HG02571 (cell line): ENCODE data around the gene MORN1.
A peak's percentile ranks its signal among the peaks of the same experiment; 100 is the strongest.
"Not testable (repeated sequence)": the region's sequence is repeated elsewhere in the genome, so short reads cannot be mapped to it uniquely, and the experiment has no call there.

Experiments
- ATAC-seq: cut with Tn5 transposase; IDR thresholded peaks from one replicate; pipeline ENCODE4 v1.9.1; 2021; ENCODE audit warnings: mild to moderate bottlenecking, moderate library complexity; ENCODE audit not compliant: unreplicated experiment

Gene MORN1

DNA sequence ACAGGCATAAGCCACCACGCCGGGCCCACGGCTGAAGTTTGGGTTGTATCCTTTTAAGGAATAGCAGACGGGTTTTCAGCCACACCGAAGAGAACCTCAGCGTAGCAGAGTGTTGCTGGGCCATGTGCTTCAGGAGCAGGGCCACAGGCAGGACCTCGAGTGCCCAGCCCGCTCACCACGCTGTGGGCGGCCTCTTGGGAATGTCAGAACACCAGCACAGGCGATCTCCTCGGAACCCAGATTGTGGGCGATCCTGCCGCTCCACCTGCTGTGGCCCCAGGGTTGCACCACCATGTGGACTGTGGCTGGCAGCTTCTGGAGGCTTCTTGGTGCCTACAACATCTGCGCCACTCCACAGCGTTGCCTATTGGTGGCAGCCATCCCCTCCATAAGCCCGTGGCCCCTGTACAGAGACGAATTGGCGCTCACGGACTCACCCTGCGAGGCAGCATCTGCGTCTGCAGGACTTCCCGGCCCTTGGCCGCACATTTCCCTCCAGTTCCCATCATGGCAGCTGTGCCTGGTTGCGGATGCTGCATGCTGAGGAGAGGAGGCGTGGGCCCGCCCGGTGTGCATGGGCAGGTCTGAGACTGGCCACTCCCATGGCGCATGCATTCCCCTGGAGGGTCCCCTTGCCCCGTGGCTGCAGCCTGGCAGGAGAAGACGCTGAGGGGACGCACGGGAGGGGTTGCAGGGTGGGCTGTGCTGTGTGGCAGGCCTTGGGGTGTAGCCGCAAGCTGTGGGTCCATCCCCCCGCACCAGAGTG lies 93.9 kb downstream of the MORN1 start:
- ATAC-seq: no peak

DNA sequence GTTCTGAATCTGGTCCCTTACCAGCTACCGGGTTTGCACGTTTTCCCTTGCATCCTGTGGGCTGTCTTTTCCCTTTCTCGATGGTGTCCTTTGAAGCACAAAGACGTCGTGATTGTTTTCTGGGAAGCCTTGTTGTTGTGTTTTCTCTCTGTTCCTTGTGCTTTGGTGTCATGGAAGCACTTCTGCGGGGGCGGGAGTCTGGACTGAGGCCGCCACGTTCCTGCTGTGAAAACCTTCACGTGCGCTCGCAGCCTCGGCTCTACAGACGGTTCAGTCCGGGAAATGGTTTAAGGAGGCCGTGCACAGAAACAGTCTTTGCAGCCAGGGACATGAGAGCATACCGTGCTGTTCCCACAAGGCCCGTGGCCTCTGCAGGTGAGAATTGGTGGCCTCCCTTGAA lies 94.7 kb downstream of the MORN1 start:
- ATAC-seq: no peak

DNA sequence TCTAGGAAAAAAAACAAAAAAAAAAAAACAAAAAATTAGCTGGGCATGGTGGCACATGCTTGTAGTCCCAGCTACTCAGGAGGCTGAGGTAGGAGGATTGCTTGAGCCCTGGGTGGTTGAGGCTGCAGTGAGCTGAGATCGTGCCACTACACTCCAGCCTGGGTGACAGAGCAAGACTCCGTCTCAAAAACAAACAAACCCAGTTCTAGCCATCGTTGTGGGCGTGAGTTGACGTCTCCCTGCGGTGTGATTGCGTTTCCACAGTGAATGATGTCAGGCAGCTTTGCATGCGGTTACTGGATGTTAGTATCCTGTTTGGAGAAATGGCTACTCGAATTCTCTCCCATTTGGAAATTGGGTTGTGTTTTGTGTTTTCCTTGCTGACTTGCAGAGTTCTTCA lies 95.1 kb downstream of the MORN1 start:
- not testable (repeated sequence) for ATAC-seq

DNA sequence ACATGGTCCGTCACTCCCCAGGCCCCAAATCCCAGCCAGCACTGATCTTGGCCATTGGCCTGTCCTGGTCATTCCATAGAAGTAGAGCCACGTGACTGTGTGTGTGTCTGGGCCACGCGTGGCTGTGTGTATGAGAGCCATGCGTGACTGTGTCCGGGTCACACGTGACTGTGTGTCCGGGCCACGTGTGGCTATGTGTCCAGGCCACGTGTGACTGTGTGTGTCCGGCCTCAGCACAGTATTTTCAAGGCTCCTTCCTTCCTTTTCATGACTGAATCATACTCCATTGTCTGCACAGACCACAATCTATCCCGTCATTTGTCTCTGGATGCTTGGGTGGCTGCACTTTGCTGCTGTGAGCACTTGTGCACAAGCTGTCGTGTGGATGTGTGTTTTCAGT lies 95.8 kb downstream of the MORN1 start:
- ATAC-seq: no peak

DNA sequence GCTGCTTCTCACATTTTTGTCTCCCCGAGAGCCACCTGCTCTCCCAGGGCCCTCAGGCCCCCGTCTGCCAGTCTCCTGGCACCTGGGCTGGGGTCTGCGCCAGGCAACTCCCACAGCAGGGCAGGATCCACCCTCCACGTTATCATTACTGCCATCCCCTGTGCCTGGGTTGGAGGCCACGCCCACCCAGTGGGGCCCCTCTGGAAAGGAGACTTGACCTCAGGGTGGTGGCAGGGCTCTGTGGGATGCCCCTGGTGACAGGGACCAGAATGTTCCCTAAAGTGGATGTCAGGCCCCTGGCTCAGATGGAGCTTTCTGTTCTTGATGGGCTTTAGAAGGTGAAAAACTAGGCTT lies 96.7 kb downstream of the MORN1 start:
- ATAC-seq: no peak

DNA sequence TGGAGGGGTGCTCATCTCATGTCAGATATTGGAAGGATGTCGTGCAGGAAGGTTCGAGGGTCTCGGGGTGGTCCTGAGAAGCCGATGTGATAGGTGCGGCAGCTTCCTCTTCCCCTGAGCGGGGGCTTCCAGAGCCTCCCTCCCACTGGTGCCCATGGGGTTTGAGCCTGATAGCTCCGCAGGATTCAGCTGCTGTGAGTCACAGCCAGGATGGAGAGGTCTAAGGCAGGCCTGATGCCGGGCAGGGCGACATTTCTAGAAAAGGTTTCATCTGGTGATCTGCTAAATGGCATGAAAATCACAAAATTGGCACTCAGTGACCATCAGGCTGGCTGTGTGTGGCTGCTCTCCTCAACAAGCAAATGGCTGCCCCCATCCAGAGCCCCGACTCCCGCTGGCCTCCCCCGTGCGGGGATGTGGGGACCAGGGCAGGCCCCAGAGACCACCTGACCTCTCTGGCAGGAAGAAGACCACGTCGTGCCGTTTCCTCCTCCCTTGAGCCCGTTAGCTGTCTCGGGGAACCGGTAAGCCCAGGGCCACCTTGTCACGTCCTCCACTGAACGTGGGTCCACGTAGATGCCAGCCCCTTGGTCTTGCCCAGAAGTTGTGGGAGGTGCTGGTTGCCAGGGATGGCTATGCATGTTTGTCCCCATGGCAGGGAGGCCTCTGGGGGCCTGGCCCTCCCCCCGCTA lies 97.2 kb downstream of the MORN1 start:
- no peak for ATAC-seq

DNA sequence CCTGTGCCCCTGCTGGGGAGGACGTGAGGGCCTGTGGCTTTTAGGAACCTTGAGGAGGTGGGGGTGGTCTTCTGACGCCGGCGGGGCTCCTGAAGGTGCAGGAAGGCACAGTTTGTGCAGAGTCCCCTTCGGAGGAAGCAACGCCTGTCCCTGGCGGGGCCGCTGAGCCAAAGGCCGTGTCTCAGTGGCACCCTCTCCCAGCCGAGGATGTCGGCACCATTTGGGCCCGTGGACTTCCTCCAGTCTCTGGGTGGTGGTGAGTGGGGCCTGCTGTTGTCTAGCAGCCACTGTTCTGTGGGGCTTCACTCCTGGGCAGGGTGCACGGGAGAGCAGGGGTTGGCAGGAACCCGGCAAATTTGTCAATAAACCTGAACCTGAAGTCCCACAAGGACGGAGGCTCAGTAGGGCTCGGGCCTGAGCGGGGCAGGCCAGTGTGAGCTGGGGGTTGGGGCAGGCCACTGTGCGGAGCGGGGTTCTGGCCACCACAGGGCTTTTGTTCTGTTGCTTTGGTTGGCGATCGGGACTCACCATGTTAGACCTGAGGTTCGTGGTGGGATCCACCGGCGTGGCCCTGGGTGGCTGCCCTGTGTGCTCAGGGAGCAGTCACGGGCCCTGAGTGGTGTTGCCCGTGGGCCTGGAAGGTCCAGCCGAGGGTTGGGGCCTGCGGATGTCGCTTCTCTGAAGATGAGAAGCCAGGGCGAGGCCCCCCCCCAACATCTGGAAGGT lies 98.5 kb downstream of the MORN1 start:
- ATAC-seq: no peak

DNA sequence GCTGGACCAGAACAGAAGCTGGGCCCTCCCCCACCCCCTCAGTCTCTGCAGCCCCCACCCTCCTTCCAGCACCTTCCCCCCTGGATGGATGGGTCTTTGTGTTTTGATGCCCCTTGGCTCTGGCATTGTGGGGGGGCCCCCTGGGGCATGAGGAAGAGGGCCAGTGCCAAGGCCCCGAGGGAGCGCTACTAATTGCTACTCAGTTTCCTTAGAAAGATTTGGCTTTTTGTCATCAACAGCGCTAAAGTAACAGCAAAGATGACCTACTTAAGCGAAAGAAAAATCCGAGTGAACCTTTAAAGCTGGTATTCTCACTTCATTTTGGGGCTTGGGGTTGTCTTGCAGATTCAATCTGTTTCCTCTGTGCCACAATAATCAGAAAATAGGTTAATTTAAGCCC lies 99.8 kb downstream of the MORN1 start:
- ATAC-seq: no peak

DNA sequence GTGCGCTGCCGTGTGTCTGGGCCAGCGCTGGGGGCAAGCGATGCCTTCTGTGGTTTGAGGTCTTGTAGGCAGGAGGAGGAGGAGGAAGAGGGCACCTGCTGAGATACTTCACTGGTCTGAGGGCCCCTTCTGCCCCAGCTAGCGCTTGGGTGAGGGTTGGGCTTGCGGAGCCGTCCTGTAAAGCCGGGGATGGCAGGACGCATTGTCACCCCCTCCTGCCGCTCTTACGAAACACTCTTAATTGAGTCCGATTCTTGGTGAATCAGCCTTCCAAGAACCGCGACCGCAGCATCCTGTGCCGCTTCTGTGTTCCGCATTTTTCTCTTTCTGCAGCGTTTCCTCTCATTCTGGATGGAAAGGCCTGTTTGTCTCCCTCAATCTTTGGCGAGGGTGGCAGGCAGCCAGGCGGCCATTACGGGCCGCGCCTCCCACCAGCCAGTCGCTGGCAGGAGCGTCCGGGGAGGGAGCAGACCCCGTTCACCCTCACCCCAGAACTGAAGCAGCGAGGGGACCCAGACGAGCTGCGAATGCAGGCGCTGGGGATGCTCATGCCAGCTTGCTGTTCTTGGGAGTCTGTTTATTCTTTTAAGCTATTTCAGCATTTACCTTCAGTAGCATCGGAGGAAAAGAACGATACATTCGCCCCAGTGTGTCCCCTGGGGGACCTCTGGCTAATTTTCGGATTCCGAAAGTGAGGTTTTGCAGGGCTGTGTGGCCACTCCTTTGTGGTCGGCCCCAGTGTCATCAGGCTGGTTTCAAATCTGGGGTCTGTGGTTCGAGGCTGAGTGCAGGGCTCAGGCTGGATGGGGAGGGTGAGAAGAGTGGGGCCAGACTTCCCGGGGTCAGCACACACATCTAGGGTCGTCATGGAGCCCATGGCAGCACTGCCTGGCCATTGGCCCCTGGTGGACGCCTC lies 100.5 kb downstream of the MORN1 start:
- ATAC-seq: peak; percentile 47

DNA sequence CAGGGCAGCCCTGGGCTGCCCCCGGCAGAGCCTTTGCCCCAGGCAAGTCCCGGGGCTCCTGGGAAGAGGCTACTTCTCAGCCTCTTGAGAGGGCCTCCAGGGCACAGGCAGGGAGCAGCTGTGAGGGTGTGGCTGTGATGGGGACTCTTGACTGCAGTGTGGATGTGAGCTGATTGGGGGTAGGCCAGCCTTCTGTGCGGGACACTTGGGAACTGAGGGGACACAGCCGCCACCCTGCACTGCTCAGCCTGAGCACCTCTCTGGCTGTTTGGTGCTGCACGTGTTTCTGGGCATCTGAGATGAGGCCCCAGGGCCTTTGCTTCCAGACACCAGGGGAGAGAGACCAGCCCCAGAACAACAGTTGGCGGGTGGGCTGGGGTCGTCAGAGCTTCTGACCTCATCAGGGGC lies 101.2 kb downstream of the MORN1 start:
- ATAC-seq: peak; percentile 26

DNA sequence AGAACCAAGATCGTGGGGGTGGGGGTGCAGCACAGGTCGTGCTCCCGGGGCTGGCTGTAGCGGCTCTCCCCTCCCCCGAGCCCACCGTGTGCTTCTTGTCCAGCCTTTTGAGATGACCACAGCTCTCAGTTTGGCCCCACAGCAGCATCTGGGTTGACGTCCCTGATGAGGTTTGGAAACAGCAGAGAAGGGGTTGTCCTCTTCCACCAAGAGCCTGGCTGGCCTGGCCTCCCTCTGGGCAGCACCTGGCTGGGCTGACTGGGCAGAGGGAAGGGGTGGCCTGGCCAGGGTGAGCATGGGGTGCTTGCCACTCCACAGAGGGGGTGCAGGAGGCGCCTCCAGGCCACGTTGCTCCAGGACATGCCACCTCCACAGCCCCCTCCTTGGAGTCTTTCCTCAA lies 101.7 kb downstream of the MORN1 start:
- ATAC-seq: no peak

DNA sequence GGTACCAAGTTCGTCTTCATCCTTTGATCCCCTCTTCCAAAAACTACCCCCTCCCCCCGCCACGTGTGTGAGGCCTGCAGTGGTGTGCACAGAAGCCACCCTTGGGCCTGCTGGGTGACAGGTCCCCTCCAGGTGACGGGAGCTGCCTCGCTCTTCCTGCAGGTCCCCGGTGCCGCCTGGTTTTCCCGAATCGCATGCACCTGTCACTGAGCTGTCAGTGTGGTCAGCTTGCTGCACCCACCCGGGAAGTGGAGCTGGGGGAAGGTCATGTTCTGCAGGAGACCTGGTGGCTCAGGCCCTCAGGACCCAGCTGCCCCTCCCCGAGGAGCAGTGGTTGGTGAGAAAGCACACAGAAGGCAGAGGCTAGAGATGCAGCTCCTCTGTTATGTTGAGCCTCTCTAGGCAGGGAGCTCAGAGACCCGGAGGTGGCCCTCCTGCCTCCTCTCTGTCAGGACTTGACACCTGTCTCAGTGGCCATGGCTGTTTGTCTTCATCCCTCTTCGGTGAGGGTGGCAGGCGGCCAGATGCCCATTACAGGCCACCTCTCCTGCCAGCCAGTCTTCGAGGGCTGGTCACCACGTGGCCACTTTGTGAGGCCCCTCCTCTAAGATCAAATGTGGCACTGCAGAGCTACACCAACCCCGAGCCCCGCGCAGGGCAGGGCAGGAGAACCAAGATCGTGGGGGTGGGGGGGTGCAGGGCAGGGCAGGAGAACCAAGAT lies 102.4 kb downstream of the MORN1 start:
- ATAC-seq: no peak

DNA sequence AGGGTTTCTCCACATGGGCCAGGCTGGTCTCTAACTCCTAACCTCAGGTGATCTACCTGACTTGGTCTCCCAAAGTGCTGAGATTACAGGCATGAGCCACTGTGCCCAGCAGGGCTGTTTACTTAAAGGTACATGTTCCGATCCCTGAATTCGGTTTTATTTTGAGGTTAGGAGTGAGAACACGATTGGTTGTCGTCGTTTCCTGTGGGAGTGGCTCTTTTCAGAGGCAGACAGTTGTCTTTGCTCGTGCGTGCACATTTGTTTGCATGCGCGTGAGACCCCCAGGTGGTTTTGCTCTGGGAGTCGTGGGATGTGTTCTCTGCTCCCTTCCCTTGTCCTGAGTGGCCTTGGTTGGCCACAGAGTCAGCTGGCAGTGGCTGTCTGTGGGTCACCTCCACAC lies 103.0 kb downstream of the MORN1 start:
- ATAC-seq: no peak

DNA sequence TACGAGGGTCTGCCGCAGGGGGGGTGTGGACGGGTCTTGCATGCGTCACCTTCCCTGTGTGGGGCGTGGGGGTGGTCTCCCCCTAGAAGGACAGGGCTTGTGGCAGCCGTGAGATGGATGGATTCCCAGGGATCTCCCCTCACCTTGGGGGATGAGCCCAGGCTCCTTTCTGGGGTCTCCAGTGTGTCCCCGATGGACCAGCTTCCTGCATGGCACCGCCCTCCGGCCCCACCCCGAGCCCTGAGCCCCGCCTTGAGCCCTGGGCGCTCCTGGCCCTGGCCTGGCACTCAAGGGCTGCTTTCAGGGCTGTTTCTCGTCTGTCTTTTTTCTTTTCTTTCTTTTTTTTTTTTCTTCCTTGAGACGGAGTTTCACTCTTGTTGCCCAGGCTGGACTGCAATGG lies 103.7 kb downstream of the MORN1 start:
- ATAC-seq: no peak

DNA sequence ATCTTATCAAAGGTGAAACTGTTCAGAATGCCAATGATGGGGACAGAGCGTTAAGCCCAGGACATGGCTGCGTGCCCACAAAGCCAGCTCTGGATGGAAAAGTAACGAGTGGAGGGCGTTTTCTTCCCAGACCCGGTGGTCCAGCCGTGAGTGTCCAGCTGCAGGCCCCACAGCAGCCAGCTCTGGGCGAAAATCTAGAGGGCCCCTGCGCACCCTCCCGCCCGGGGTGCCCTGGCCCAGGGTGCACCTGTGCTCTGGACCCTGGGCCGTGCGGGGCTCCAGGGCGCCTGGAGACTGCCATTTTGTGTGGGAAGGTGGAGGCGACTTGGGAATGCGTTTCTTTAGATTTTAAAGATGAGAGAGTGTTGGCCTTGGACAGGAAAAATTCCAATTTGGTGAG lies 104.4 kb downstream of the MORN1 start:
- ATAC-seq: no peak

DNA sequence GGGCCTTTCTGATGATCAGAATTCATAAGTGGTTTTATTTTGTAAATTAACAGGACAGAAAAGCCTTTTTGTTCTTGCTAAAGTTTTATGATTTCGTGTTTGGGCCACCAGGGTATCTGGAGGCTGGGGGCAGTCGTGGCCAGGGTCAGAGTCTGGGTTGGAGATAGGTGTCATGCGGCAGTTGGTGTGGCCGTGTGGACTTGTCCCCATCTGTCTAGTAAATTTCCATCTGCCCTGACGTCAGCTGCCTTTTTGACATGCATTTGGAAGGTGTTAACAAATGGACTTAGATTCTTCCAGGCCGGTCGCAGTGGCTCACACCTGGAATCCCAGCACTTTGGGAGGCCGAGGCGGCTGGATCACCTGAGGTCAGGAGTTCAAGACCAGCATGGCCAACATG lies 106.4 kb downstream of the MORN1 start:
- no peak for ATAC-seq

DNA sequence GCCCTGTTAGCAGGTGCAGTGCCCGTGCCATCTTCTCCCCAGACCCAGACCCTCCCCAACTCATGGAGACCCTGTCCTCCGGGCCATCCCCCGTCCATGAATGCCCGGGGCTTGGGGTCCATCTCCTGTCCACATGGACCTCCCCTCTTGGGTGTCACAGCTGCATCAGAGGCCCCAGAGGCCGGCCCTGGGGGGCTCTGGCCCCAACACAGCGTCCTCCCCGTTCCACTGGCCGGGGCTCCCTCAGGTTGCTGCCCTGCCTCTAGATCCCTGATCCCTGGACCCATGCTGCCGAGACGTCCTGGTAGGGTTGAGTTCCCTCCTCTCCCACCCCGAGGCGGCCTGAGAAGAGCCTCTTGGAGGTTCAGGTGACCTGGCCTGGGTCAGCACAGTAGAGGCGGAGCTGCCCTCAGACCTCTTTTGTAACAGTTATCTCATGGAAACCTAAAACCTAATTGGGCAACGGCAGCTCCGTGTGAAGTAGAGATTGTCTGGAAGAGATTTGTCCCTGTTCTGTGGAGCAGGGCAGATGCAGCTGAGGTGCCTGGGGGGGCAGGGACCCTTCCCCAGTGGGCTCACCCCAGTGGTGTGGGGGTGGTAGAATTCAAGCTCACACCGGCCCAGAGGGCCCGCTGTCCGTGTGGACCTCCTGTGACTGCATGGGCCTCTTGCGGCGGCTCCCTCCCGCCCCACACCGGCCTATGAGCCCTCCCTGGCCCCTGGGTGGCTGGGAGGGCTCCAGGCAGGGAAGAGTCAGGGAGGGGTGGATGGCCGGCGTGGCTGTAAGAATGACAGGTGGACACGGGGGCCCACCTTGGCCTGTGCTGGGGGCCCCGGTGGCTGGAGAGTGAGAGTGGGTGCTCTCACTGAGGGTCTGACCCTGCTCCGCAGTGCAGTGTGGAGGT lies 107.1 kb downstream of the MORN1 start:
- ATAC-seq: no peak

DNA sequence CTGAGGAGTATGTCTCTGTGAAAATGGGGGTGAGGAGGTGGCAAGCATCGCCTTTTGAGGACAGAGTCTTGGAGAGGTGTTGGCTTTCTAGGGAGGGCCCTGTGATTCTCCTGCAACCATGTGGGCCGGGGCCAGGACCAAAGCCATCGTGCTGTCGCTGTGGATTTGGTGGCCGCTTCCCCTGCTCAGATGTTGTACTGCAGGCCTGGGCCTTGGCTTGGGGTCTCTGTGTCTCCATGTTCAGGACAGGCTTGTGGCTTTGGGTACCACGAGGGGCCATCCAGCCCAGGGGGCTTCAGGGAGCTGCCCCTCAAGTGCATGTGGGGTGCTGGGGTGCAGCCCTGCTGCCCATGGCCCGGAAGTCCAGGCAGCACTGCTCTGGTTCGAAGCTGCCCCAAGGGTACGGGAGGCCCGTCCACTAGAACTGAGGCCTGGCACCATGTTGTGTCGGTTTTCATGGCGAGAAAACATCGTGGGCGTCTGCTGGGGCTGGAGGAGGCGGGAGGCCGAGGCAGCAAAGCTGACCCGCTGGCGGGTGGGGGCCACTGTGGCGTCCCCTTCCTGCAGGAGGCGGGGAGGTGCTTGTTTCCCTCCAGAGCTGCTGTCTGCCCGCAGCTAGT lies 107.9 kb downstream of the MORN1 start:
- ATAC-seq: no peak
